Breast epithelium (tissue), 3 donors: ENCODE results near the gene MACROD2.

Source experiments
- CTCF ChIP-seq, 3 donors: fragments of 450-650 bp; IDR thresholded peaks; one replicate each; pipeline ENCODE4 v1.5.1; 2016 to 2017; ENCODE audit warnings: antibody characterized with exemption in 3 of 3, mild to moderate bottlenecking in 3 of 3, moderate library complexity in 3 of 3
- POLR2A ChIP-seq: fragments of 450-650 bp; IDR thresholded peaks from one replicate; pipeline ENCODE4 v1.6.1; 2016; ENCODE audit warnings: antibody characterized with exemption, mild to moderate bottlenecking, moderate library complexity
- POLR2AphosphoS5 ChIP-seq, 3 donors: sonication (generic); formaldehyde crosslinking; IDR thresholded peaks; one replicate each; pipeline ENCODE4 v1.6.1; 2017; ENCODE audit warnings: antibody characterized with exemption in 3 of 3

DNA sequence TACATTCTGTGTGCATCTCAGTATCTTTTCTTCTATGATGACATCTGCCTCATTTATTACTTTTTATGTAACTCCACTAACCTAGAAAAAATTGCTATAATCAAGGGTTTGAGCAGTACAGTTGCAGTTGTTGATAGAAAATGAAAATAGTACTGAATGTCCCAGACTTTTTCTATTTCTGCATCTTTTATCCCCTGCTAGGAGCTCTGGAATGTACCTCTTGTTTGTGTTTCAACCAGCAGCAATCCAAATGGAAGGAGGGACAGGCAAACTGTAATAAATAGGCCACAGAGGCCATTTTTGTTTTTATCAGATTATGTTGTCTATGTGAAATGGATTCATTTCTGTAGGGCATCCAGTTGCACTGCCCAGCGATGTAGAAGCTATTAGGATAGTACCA lies 2041.0 kb downstream of the MACROD2 start:
- TF ChIP-seq POLR2A (no peak), CTCF (IDR thresholded peaks at IDR 0.05) (no peak), POLR2AphosphoS5 (IDR thresholded peaks at IDR 0.05) (no peak)
